GM18861 (cell line): ENCODE measurements around the gene NUP98.
"Not testable (repeated sequence)": the region's sequence is repeated elsewhere in the genome, so short reads cannot be mapped to it uniquely, and the experiment has no call there.

ENCODE experiments used
- ATAC-seq: cut with Tn5 transposase; IDR thresholded peaks from one replicate; pipeline ENCODE4 v1.9.1; 2021; ENCODE audit not compliant: unreplicated experiment

Gene NUP98

DNA sequence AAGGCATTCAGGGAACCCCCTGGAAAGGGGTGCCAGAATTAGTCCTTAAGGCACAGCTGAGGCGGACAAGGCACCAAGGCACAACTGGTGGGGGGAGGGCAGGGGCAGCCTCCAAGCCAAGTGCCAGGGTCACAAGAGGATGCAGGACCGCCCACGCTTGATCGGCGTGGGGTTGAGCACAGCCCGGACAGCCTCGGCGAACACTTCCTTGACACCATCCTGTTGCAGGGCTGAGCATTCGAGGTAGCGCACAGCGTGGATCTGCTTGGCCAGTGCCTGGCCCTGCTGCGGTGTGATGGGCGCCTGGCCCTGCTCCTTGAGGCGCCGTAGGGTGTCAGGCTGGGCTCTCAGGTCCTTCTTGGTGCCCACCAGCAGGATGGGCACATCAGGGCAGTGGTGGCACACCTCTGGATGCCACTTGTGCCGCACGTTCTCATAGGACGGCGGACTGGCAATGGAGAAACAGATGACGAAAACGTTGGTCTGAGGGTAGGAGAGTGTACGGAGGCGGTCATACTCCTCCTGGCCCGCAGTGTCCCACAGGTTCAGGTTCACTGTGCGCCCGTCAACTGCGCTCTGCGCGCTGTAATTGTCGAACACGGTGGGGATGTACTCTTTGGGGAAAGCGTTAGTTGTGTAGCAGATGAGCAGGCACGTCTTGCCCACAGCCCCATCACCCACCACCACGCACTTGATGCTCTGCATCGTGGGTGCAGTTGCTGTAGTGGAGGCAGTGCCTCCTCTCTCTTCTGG is 30.3 kb upstream of the NUP98 start:
- no peak for ATAC-seq

DNA sequence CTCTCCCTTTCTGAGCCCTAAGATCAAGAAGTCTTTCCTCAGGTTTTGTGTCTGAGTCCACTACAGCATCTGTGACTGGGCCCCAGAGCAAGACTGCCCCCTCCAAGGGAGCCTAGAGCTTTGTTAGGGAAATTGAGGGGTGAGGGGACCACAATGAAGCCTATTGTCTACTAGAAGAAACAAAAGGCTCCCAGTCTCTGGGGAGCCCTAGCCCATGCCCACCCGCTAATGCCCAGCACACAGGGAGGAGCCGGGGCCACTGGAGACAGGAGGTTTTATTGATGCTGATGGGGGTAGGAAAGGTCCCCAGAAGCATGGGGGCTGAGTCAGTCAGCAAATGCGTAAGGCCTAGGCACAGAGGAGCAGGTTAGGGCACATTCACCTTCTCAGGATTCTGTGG is 29.4 kb upstream of the NUP98 start:
- ATAC-seq: no peak

DNA sequence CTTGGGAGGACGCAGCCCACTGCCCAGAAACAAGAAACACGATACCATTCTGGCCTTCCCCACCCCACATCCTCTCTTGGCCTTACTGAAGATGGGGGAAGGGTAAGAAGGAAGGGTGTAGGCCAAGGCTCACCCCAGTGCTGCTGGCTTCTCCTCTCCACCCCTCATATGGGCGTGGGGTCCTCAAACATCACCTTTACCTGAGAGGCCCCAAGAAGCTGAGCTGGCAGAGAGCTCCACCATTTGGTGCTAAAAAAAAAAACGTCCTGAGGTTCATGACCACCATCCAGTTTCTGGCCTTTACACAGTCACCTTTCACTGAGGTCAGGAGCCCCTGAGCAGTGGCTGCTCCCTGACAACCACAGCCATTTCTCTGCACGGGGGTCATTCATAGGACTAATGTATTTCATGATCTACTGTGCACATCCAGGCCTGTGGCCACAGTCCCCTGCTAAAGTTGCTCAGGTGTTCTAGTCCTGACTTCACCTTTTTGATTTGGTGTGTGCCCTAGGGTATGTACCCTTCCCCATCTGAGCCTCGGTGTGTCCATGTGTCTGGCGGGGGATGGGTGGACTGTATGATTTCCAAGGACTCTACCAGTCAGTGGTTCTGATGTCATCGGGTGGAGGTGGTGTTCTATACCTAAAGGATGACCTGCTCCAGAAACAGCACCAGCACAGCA is 28.3 kb upstream of the NUP98 start:
- no peak for ATAC-seq

DNA sequence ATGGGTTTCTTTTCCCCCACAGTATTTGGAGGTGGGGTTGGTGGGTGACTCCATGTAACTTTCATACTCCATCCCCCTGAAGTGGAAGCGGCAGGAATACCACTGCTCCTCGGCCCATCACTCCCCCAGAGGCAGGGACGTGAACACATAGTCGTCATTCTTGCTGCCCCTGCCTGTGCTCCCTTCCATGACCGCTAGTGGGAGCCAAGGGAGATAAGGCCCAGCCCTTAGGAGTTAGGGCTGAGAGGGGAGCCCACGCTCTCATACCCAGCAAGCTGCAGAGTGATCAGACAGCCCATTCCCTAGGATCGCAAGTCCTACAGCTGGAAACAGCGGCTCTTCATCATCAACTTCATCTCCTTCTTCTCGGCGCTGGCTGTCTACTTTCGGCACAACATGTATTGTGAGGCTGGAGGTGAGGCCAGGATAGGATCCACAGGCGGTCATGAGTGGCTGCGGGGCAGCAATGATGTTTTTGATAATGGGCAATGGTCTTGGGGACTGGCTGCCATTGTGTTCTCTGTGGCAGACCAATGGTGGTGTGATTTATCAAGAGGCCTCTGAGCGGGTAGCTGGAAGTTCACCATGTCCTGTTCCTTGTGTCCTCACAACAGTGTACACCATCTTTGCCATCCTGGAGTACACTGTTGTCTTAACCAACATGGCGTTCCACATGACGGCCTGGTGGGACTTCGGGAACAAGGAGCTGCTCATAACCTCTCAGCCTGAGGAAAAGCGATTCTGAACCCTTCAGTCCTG is 27.5 kb upstream of the NUP98 start:
- peak; percentile 72 for ATAC-seq

DNA sequence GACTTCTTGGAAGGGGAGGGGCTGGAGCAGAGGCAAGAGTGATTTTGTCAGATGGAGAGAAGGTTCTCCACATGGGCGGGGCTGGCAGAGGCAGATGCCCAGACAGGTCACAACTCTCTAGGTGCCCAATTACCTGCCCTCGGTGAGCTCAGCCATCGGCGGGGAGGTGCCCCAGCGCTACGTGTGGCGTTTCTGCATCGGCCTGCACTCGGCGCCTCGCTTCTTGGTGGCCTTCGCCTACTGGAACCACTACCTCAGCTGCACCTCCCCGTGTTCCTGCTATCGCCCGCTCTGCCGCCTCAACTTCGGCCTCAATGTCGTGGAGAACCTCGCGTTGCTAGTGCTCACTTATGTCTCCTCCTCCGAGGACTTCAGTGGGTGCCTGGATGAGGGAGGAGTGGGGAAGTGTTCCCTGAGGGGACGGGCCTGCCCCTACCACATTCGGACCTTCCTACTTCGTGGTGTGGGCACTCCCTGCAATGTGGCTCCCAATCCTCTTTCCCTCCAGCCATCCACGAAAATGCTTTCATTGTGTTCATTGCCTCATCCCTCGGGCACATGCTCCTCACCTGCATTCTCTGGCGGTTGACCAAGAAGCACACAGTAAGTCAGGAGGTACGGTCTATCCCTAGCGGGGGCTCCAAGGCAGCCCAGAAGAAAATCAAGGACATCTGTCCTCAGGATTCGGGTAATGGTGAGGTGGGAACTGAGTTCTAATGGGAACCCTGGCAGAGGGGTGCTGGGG is 26.6 kb upstream of the NUP98 start:
- no peak for ATAC-seq

DNA sequence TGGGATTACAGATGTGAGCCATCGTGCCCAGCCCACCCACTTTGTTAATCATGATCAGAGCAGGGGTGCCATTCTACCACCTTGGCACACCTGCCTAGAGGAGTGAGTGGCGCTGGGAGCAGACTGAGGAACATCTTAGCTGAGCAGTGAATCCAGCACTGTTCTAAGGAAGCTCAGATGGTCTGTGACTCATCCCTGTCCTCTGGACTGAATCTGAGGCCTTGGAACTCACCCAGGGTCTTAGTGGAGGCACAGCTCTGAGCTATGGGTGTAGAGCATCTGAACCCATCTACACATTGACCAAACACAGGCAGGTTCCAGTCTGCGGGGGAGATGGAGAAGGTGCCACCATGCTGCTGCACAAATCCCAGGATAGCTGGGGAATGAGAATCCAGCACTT is 25.9 kb upstream of the NUP98 start:
- no peak for ATAC-seq

DNA sequence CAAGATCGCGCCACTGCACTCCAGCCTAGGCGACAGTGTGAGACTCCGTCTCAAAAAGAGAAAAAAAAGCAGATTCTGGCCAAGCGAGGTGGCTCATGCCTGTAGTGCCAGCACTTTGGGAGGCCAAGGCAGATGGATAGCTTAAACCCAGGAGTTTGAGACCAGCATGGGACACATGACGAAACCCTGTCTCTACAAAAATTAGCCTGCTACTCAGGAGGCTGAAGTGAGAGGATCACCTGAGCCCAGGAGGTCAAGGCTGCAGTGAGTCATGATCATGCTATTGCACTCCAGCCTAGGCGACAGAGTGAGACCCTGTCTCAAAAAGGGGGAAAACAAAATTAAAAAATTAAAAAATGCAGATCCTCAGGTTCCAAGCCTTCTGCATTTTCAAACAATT is 25.0 kb upstream of the NUP98 start:
- ATAC-seq: no peak

DNA sequence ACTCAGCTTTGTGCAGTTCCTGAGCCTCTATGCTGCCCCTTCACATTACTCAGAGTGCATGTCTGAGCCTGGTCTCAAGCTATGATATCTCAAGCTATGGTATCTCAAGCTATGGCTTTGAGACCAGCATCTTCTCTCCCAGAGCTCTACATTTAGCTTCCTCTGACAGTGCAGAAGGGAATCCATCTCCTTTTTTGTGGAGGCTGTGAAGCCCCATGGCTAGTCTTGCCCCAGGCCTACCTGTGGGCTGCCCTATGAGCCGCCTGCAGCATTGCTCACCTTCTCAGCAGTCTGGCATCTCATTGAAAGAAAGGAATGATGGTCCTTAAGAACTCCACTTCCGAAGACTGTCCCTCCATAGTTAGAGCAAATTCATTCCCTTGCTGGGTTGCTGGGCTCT is 23.6 kb upstream of the NUP98 start:
- ATAC-seq: no peak

DNA sequence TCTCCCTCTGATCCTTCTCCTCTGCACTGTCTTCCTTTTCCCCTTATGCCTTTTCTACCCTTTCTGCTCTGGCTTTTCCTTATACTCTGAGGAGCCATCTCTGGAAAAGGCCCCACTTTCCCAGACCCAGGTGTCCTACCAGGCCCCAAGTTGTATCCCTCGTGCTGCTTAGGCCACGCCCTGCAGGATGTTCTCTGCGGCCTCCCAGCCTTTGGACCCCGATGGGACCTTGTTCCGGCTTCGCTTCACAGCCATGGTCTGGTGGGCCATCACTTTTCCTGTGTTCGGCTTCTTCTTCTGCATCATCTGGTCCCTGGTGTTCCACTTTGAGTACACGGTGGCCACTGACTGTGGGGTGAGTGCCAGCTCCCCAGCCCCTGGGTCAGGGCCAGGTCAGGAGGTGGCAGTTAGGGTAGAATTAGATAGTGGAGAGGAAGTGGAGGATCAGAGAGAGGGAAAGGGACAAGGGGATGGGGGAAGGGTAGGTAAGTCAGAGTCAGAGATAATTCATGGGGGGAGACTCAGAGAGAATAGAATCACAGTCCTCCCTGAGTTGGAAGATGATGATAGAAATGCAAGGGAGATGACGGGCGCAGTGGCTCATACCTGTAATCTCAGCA is 19.9 kb upstream of the NUP98 start:
- no peak for ATAC-seq

DNA sequence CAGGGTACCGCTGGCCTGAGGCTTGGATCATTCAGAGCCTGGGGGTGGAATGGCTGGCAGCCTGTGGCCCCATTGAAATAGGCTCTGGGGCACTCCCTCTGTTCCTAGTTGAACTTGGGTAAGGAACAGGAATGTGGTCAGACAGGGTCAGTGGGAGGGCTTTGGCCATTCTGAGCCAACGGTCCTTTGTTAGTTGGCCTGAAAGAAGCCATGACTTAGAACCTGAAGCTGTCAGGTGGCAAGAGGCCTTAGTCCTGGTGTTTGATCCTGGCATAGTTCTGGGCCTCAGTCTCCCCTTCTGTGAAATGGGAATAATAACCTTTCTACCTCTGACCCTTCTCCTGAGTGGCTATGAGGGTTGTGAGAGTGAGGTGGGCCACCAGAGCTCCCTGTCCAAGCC is 19.3 kb upstream of the NUP98 start:
- ATAC-seq: no peak

DNA sequence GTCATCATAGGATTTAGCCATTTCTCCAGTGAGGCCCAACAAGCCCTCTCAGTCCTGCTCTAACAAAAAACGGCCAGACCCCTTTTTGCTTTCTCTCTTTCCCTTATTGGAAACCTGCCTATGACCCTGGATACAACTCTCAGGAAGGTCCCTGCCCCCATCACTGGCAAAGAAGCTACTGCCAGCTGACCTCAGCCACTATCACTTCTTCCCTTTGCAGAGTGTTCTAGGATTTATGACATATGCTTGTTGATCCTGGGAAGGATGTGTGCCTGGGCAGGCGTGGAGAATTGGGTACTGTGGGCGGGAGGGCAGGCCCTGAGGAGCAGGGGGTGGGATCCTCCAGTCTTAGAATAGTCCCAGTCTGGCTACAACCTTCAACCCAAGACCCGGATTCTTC is 18.5 kb upstream of the NUP98 start:
- ATAC-seq: no peak

DNA sequence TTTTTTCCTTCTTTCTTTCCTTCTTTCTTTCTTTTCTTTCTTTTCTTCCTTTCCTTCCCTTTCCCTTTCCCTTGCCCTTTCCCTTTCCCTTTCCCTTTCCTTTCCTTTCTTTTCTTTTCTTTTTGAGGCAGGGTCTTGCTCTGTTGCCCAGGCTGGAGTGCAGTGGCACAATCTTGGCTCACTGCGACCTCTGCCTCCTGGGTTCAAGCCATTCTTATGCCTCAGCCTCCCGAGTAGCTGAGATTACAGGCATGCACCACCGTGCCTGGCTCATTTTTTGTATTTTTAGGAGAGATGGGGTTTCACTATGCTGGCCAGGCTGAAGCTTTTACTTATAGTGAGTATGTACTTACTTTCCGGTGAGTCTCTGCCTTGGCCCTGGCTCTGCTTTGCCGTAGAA is 17.5 kb upstream of the NUP98 start:
- not testable (repeated sequence) for ATAC-seq

DNA sequence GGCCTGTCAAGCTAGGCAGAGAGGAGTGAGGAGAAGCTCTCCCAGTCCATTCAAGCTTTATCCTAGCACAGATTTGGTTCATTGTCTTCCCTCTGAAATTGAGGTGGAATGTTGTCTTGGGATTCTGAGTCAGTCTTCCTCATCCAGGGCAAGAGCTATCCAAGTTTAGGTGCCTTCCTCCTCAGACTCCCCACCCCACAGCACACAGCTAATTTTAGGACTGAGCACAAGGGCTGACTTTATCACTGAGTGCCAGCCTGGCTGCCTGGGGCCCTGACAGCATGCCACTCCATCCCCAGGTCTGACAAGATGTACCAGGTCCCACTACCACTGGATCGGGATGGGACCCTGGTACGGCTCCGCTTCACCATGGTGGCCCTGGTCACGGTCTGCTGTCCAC is 13.6 kb upstream of the NUP98 start:
- ATAC-seq: no peak

DNA sequence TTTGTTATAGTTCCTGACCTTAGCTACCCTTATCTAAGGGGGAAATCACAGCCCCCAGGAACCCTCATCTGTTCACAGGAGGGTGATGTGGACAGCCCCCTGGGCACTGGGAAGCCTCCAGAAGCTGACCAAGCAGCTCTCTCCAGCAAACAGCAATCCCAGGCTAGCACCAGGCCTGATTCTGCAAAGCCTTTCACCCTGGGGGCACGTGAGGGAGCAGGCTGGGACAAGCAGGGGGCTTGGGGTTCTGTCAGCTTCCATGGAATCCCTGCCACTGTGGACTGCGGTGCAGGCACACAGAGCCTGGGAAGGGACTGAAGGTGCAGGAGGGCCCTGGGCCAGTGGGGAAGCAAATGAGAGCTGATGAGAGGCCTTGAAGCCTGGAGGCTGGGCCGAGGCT is 13.1 kb upstream of the NUP98 start:
- no peak for ATAC-seq

DNA sequence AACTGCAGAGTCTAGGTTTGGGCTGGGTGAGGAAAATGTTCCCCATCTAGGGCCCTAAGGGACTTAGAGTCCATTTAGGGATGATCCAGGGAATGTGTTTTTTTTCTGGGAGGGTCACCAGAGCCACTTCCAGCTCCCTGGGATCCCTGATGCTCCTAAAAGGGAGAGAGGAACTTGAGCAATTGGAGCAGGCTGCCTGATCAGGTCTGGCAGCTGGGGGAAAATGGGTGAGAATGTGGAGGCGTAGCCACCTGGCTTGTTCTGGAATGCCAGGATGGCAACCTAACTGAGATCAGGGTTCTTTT is 12.2 kb upstream of the NUP98 start:
- ATAC-seq: no peak

DNA sequence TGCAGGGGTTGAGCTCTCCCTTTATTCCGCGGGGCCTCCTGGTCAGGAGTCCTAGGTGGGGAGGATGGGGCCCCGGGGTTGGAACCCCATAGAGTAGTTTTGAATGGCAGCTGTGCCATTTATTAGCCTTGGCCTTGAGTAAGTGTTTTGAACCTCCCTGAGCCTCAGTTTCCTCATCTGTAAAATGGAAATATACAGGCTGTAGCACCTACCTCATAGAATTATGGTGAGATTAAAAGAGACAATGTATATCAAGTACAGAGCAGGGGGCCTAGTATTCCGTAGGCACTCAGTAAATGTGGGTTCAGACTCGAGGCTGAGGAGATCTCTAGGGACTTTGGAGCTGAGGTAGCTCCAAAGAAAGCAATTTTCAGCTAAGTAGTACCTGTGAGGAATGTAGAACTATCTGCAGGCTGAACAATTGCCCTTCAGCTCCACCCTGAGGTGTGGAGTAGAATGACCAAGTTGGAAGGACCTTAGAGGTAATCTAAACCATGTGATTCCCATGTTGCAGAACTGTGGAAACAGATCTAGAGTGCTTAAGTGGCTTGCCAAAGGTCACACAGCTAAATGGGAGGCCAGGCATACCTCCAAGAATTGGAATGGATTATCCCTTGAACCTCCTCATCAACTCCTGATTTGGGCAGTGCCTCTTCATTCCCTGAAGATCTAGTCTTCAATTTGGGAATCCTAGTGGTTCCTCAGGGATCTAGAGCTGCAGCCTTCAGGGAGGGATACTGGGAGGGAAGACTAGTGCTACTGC is 11.7 kb upstream of the NUP98 start:
- ATAC-seq: peak; percentile 78

DNA sequence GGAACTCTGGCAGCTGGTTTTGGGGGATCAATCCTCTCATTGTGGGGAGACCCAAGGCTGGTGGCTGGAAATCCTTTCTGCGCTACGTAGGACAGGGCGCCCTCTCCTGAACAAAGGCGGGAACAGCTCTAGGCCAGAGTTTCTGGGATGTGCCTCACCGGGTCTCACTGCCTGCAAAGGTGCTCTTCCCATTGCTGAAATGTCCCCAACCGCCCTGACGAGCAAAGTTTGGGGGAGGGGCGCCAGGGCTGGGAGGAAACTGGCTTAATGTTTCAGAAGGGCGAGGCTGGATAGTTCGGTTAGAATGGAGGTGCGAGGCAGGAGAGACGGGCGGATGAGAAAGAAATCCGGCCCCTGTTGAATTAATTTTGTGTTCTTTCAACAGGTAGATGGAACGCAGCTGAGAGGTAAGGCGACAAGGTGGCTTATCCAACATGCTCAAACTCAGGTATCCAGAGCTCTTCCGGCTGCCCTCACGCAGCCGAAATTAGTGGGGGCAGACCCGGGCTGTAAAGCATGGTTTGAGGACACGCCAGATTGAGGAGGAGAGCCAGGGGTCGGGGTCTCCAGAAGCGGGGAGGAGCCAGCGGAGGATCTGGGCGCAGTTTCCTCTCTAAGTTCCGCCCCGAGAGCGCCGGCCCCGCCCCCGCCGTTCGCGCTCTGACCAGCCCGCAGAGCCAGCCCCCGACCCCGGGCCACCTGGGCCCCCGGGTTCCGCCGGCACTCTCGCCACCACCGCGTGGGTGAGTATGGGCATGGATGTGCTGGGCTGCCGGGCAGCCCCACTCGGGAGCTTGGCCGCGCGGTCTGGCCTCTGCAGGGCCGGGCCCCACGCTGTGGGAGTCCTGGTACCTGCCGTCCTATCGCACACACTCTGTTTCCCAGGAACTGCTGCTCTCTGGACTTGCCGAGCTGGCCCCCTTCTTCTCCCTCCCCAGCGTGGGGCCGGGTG is 10.8 kb upstream of the NUP98 start, which contains the start of gene PGAP2:
TSS of gene PGAP2 (plus strand) at position 652 of the 952 bp plus-strand sequence. CDS start 2,700 bp downstream, outside the sequence.
- no peak for ATAC-seq

DNA sequence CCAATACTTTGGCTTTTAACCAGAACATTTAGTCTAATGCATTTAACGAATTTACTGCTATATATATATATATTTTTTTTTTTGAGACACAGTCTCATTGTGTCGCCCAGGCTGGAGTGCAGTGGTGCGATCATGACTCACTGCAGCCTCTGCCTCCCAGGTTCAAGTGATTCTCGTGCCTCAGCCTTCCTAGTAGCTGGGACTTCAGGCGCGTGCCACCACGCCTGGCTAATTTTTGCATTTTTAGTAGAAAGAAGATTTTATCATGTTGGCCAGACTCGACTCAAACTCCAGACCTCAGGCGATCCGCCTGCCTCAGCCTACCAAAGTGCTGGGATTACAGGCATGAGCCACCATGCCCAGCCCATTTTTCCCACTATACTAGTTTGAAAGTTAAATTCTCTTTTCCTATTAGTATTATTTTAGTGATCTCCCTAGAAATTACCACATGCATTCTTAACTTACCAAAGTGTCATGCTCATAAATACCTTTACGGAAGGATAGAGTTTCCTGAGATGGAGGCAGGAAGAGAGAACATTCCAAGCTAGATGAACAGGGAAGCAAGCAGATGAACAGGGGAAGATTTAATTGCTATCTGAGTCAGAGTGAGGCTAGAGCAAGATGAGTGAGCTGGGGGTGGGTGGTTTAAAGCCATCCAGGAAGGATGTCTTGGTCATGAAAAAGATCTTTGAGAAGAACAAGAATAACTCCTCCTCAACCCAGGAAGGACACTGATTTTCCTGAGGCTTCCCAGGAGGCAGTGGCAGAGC is 6.6 kb upstream of the NUP98 start:
- ATAC-seq: no peak
